Panc1 (cell line): ENCODE results near the gene PIP5K1C. TPM values are rescaled to one million over a fixed set of nuclear protein-coding genes. Genes with fewer than 3 reads are reported as not detected.

Experiments
- ATAC-seq: fragments of 200-7000 bp; cut with Tn5 transposase; 2 replicates; pipeline ENCODE4 v1.9.1; 2020; ENCODE audit warnings: mild to moderate bottlenecking, moderate library complexity
- BruUV-seq: library from RNA; stranded (reverse); fragments of 400-500 nt; replicated peaks from 2 replicates; lab custom pipeline; 2021; lab: Mats Ljungman, UMichigan
- CTCF ChIA-PET: fragments of 300-600 bp; sonication (Branson Sonifier 250); formaldehyde crosslinking; loops from one replicate; lab custom pipeline; 2022; ENCODE audit warnings: antibody characterized with exemption; lab: Charles Lee
- POLR2A ChIA-PET: fragments of 300-600 bp; sonication (Branson Sonifier 250); formaldehyde crosslinking; loops from one replicate; lab custom pipeline; 2022; ENCODE audit warnings: antibody characterized with exemption; lab: Charles Lee
- DNase-seq: peaks from one replicate; pipeline ENCODE4 v3.0.0-alpha.2; 2010; ENCODE audit warnings: low read depth, low spot score
- H3K27ac ChIP-seq: 2 replicates; pipeline ENCODE4 v1.5.1; 2011; ENCODE audit warnings: mild to moderate bottlenecking, low read length, inconsistent platforms
- H3K27me3 ChIP-seq: fragments of 200-500 bp; sonication (Bioruptor generic); 2 replicates; pipeline ENCODE4 v1.6.0; 2014; ENCODE audit warnings: low read length, inconsistent platforms; ENCODE audit not compliant: control insufficient read depth, insufficient read depth
- H3K36me3 ChIP-seq: fragments of 200-500 bp; sonication (Bioruptor generic); 2 replicates; pipeline ENCODE4 v1.5.1; 2014; ENCODE audit warnings: inconsistent platforms, mild to moderate bottlenecking, low read length, moderate library complexity; ENCODE audit not compliant: control insufficient read depth, insufficient read depth
- H3K4me1 ChIP-seq: 2 replicates; pipeline ENCODE4 v1.5.1; 2011; ENCODE audit warnings: inconsistent platforms, mild to moderate bottlenecking, low read length, moderate library complexity; ENCODE audit not compliant: control insufficient read depth, insufficient read depth
- H3K4me3 ChIP-seq, 2 experiments: 2 replicates each; pipeline ENCODE4 v1.5.1; 2011 to 2012; ENCODE audit warnings: low read depth in 2 of 2, low read length in 2 of 2, mild to moderate bottlenecking in 2 of 2, inconsistent platforms in 1 of 2, moderate library complexity in 1 of 2
- H3K9me3 ChIP-seq: fragments of 200-500 bp; sonication (Bioruptor generic); 2 replicates; pipeline ENCODE4 v1.5.1; 2014; ENCODE audit warnings: low read depth, mild to moderate bottlenecking, inconsistent platforms, low read length, moderate library complexity; ENCODE audit not compliant: control insufficient read depth, insufficient read depth
- CTCF ChIP-seq: fragments of 450-650 bp; IDR thresholded peaks from 2 replicates; pipeline ENCODE4 v1.5.1; 2017; ENCODE audit warnings: mild to moderate bottlenecking
- POLR2AphosphoS5 ChIP-seq: IDR thresholded peaks from 2 replicates; pipeline ENCODE4 v1.6.1; 2012; ENCODE audit warnings: mild to moderate bottlenecking, low read depth, low read length, moderate library complexity
- SIN3A ChIP-seq: IDR thresholded peaks from 2 replicates; pipeline ENCODE4 v1.6.1; 2012; ENCODE audit warnings: low read depth, mild to moderate bottlenecking, low read length, moderate library complexity, borderline replicate concordance; ENCODE audit not compliant: insufficient read depth
- TCF7L2 ChIP-seq: IDR thresholded peaks from 2 replicates; pipeline ENCODE4 v1.6.1; 2011; ENCODE audit warnings: mild to moderate bottlenecking, low read depth, low read length, inconsistent platforms
- in situ Hi-C: cut with HindIII; loops from 2 replicates; pipeline ENCODE4 v1.10.0; 2016; ENCODE audit warnings: low sequenced_read_pairs, low pct_unique_long_range_greater_than_20kb
- intact Hi-C: fragments of 100-400 bp; cut with micrococcal nuclease; formaldehyde crosslinking; loops from one replicate; pipeline ENCODE4 v1.10.0; 2022; ENCODE audit not compliant: unreplicated experiment
- total RNA-seq: library from RNA; stranded (reverse); gene quantifications from one replicate; pipeline ENCODE4 v1.2.1, GENCODE V29; 2021; ENCODE audit not compliant: unreplicated experiment
- TF ChIP-seq, protein P1 (sequence below), 2 experiments: IDR thresholded peaks; 2 replicates each; pipeline ENCODE4 v1.6.1; 2011 to 2012; ENCODE audit warnings: low read depth in 2 of 2, control low read depth in 1 of 2, low read length in 1 of 2, mild to moderate bottlenecking in 1 of 2, moderate library complexity in 1 of 2; ENCODE audit not compliant: insufficient read depth in 1 of 2

The PIP5K1C gene
- total RNA-seq, 1 experiment from 2014 or later = 30.6 TPM

- H3K27me3 ChIP-seq = no peaks in the 10 kb centered on the region
- ATAC-seq = no peak
- H3K9me3 ChIP-seq = no peaks in the 10 kb centered on the region
- POLR2A ChIA-PET = no interaction called here
- H3K4me1 ChIP-seq = no peaks in the 10 kb centered on the region
- no TSS peak for BruUV-seq
- intact Hi-C loops (no loop called here), in situ Hi-C loops (no loop called here)
- no peak for DNase-seq
- no peak for TF ChIP-seq CTCF
- TF ChIP-seq, protein P1, sequence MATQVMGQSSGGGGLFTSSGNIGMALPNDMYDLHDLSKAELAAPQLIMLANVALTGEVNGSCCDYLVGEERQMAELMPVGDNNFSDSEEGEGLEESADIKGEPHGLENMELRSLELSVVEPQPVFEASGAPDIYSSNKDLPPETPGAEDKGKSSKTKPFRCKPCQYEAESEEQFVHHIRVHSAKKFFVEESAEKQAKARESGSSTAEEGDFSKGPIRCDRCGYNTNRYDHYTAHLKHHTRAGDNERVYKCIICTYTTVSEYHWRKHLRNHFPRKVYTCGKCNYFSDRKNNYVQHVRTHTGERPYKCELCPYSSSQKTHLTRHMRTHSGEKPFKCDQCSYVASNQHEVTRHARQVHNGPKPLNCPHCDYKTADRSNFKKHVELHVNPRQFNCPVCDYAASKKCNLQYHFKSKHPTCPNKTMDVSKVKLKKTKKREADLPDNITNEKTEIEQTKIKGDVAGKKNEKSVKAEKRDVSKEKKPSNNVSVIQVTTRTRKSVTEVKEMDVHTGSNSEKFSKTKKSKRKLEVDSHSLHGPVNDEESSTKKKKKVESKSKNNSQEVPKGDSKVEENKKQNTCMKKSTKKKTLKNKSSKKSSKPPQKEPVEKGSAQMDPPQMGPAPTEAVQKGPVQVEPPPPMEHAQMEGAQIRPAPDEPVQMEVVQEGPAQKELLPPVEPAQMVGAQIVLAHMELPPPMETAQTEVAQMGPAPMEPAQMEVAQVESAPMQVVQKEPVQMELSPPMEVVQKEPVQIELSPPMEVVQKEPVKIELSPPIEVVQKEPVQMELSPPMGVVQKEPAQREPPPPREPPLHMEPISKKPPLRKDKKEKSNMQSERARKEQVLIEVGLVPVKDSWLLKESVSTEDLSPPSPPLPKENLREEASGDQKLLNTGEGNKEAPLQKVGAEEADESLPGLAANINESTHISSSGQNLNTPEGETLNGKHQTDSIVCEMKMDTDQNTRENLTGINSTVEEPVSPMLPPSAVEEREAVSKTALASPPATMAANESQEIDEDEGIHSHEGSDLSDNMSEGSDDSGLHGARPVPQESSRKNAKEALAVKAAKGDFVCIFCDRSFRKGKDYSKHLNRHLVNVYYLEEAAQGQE (IDR thresholded peaks at IDR 0.05; ENCODE audit: insufficient read depth in 1 of 2, low read depth in 2 of 2, low read length in 1 of 2) = no peak
- no peak for TF ChIP-seq POLR2AphosphoS5
- TF ChIP-seq TCF7L2 = no peak
- no peak for TF ChIP-seq SIN3A
- CTCF ChIA-PET = no interaction called here
- no peaks in the 10 kb centered on the region for H3K36me3 ChIP-seq
- H3K4me3 ChIP-seq = no peak overlapping the region
- H3K27ac ChIP-seq = no peak overlapping the region
Observed at GRCh38 chr19:3734310-3734600, 34.0 kb upstream of the PIP5K1C start.

GRCh38 chr19:3733549-3734309, 33.5 kb upstream of the PIP5K1C start:
- BruUV-seq = no TSS peak
- intact Hi-C loops = no loop called here
- DNase-seq = no peak
- POLR2A ChIA-PET = no interaction called here
- no peak overlapping the region for H3K4me3 ChIP-seq
- CTCF ChIA-PET = no interaction called here
- TF ChIP-seq, protein P1 (IDR thresholded peaks at IDR 0.05; ENCODE audit: insufficient read depth in 1 of 2, low read depth in 2 of 2, low read length in 1 of 2) = no peak
- TF ChIP-seq TCF7L2 (no peak), POLR2AphosphoS5 (no peak), CTCF (no peak), SIN3A (no peak)
- H3K36me3 ChIP-seq = no peaks in the 10 kb centered on the region
- H3K27ac ChIP-seq = no peak overlapping the region
- H3K27me3 ChIP-seq = no peaks in the 10 kb centered on the region
- ATAC-seq = no peak
- H3K9me3 ChIP-seq = no peaks in the 10 kb centered on the region
- in situ Hi-C loops = no loop called here
- no peaks in the 10 kb centered on the region for H3K4me1 ChIP-seq
